ENCODE measurements around the gene NAP1L4. TPM values are rescaled to one million over a fixed set of nuclear protein-coding genes. Genes with fewer than 3 reads are reported as not detected.

The NAP1L4 gene
- total RNA-seq, 1 donor from 2014 or later = 301 TPM

DNA sequence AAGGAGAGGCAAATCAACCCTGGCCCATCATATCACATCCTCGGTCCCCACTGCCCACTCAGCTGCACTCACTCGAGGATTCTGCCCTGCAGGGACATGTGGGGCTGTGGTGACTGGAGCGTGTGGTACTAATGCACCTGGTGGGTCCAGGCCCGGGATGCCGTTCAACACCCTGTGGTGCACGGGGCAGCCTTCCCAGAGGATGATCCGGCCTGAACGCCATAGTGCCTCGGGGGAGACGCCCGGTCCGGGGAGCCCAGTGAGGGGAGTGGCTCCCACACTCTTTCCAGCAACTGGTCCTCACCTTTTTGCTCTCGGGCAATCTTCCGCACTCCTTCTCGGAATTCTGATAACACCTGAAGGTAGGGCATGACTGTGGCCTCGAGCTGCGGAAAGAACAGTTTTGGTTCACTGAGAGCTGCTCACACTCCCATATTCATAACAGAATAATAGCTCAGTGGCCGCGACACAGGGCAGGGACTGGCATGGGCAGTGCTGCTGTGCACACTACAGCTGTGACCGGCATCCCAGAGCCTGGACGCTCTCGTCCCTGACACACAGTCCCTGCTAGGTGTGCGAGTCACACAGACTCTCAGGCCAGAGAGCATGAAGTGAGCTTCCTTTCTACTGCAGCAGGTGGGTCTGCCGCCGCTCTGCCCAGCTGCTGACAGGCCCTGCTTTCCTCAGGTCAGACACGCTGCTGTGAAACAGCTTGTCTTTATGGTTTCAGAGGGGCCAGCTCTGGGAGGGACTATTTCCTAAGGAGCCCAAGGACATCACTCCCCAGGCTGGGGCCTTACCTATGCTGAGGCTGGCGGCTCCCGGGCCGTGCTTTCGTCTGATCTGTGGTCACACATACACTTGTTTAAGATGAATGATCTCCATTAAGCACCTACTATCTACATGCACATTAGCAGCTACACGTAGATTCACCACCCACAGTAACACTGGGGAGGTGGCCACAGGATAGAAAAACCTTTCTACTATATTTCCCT lies 20.1 kb upstream of the NAP1L4 start:
- intact Hi-C loops (cut with micrococcal nuclease) = no loop called here

DNA sequence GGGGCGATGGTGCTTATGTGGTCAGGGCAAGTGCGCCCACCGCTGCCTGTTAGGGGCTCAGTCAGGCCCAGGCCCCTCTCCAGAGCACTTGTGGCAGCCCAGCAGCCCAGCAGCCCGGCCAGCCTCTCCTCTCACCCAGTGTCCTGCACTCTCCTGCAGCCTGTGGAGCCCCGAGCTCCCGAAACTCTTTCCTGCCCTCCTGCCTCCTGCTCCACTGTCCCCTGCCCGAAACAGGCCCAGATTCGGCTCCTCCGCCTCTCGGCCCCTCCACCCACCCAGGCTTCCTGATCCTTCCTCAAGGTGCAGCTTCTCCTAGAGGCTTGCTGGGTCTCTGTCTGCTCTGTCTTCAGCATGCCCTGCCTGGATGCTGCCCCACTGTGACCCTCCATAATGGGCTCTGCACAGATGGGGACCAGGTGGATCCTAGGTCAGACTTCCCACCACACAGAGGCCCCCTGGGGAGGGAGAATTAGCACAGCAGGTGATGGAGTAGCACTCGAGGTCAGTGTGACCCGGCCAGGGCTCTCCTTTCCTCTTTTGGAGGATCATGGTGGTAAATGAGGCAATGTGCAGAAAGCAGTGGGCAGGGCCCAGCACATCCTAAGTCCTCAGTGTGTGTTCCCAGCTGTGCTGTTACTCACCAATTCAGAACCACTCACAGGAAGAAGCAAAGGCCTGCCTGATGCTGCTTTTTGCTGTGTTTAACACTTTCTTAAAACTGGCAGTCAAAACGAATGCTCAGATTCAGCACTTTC lies 18.6 kb upstream of the NAP1L4 start:
- intact Hi-C loops (cut with micrococcal nuclease) = no loop called here

DNA sequence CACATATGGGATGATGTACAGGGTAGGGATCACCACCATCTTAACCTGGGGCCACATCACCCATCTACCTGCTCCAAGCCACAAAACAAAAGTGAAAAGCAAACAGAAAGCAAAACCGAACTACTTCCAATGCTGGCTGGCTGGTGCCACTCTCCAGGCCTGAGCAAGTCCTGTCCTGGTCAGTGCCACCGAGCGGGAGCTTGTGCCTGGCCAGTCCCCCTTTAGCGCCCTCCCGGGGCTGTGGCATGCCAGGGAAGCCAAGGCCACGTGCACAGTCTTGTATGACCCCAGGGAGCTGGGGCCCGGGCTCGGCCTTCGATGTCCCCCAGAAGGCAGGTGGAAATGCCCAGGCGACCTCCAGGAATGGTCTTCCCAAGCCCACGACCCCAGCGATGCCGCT lies 17.9 kb upstream of the NAP1L4 start:
- intact Hi-C loops (cut with micrococcal nuclease) = no loop called here

DNA sequence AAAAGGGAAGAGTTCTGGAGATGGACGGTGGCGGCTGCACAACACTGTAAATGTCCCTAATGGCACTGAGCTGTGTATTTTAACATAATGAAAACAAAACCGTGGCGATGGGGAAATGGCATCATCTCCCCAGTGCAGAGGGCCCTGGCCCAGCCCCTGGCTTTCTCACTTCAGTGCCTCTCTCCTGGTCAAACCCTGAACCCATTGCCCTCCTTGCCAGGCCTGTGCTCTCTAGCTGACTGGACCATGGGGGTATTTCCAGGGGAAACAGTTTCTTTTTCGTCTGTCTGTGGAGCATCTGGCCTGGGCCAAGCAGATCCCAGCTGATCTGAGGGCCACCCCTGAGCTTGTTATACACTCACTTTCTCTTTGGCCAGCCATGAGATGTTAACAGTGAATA lies 17.4 kb upstream of the NAP1L4 start:
- intact Hi-C loops (cut with micrococcal nuclease) = no loop called here

DNA sequence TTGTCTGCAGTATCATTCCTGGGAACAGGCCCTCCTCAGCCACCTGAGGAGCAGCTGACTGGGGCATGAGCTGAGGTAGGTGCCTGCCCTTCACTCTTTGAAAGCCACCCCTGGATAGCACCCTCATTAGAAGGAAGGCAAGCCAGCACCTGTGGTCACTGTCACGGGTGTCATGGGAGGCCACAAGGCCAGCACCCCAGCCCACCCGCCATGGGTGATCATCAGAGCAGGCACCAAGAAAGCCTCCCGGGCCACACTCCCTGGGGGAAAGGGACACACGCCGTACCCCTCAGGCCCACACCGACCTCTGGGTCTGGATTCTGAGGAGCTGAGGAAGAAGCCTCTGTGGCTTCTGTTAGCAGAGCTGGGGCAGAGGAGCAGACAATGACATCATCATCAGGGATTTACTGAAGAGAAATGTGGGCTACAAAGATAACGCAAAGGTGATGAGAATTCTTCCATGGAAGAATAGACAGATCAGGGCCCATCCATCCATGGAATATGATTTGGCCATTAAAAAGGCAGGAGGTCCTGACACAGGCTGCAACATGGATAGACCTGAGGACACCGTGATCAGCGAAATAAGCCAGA lies 16.7 kb upstream of the NAP1L4 start:
- intact Hi-C loops (cut with micrococcal nuclease) = no loop called here

DNA sequence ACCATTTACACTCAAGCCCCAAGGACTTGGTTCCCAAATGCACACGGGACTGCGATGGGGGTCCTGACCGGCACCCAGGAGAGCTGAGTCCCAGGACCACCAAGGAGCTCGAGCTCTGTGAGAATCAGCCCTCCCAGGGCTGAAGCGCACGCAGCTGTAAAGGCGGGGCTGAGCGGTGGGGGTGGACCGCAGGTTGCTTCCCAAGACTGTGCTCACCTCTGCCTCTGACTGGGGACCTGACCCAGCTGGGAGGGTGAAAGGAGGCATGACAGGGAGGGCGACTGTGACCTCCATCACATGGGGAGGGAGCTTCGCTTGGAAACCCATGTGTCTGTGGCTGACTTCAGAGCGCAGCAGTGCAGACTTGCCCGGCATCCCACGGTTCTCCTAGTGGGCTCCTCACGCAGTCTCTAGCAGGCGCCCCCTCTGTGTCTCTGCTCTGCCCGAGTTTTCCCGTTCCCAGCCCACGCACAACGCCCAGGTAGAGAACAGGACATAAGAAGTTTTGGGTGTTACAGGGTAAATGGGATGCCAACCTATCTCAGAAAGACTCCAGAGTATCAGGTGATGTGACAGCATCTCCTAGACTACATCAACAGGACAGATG lies 15.4 kb upstream of the NAP1L4 start:
- intact Hi-C loops (cut with micrococcal nuclease) = no loop called here

DNA sequence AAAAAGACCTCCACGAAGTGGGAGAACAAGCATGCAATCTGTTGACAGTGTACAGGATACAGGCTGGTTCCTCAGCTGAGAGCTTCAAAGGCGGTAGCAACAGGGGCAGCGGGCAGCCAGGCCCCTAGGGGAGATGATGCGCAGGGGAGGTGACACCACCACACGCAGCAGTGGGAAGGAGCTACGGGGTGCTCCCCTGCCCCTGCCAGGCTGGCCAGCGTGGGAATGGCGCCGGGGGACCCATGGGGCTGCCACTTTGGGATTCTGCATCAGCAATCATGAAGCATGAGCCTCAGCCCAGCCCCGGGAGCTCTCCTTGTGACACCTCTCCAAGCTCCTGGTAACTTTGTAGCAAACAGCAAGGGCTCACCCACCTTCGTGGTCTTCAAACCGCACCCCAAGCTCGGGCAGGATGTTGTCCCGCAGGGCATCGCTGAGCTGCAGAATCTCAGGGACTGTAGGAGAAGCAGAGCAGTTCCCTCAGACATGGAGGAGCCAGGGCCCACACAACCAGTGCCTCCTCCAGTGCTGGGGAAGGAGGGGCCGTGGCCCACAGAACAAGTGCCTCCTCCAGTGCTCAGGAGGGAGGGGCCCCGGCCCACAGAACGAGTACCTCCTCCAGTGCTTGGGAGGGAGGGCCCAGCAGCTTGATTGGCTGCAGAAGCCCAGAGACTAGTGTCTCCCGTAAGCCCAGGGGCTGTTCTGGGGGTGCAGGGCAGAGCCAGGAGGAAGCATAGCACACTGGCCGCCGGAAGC lies 14.6 kb upstream of the NAP1L4 start:
- intact Hi-C loops (cut with micrococcal nuclease) = no loop called here

DNA sequence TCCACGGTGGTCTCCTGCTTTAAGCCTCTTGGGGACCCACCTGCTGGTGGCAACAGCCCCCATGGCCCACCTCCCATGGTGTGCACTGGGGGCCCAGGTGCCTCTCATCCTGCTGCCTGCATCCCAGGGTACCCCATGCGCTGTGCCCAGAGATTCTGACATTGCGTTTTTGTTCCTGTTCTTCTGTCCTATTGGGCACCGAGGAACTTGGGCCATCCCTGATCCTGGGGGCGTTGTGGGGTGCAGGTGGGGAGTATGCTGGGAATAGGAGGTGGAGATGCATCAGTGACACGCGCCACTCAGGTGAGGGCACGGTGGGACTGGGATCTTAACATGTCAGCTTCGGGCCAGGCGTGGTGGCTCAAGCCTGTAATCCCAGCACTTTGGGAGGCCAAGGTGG lies 12.4 kb upstream of the NAP1L4 start:
- intact Hi-C loops (cut with micrococcal nuclease) = no loop called here

DNA sequence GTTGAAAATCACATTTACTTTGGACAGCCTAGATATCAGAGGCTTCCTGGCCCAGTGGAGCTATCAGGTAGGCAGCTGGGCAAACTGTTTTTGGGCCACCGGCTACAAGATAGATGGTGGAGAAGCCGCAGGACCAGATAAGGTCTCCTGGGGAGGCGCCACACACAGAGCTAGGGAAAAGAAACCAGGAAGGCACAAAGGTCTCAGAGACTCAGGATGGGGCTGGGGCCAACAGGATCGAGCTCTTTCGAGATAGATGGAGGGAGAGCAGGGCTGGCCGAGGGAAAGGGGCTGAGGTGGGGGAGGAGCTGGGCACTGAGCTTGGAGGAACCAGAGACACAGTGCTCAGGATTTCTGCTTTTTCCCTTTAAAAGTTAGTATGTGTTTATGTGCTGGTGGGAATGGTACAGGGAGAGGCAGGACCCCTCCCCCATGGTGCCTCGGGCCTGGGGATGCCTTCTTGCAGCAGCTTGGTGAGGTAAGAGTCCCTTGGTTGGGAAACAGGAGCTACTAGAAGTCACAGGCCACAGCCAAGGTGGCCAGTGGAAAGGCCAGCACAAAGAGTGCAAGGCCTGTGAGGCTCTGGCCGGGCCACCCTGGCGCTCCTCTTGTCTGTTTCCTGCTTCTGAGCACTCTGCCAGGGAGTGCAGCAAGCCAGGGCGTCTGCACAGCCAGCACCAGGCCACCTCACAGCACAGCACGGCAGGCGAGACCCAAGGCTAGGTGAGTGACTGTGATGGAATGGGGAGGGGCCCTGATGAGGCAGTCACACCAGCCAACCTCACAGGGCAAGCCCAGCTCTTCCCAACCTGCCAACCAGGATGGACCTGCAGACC lies 11.5 kb upstream of the NAP1L4 start:
- intact Hi-C loops (cut with micrococcal nuclease) = no loop called here

DNA sequence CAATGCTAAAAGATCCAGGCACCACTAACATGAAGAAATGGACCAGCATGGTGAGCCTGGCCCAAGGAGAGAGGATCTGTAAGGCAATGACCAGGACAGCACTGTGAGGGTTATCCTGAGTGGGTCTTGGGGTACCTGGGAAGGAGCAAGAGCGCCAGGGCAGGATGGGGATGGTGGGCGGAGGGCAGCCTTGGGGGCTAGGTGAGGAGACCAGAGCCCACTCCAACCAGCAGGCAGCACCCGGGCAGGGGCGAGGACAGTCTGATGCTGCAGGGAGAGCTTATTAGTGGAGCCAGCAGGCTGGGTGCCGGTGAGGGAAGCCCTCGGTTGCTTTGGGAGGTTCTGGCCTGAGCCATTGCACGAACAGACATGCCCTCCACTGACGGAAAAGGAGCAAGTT lies 10.7 kb upstream of the NAP1L4 start:
- intact Hi-C loops (cut with micrococcal nuclease) = no loop called here

DNA sequence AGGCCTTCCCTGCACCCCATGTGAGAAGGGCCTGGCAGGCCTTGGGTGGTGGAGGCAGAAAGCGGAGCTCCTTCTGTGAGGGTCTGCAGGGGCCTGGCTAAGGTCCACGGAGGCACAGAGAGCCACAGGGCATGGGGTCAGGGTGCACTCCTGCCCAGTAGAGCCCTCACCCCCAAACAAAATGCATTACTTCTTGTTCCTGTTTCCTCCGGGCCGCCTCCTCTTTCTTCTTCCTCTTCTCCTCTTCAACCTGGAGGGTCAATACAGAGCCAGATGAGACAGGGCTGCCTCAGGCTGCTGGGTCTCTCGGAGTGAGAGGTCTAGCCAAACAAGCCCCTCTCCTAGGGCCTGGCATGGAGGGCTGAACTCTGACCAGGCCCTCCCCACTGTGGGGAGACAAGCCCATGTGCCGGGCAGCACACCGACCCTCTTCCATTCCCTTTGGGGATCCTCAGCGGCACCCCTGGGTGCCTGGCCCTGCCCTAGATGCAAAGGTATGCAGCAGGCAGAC lies 10.3 kb upstream of the NAP1L4 start:
- intact Hi-C loops (cut with micrococcal nuclease) = no loop called here

DNA sequence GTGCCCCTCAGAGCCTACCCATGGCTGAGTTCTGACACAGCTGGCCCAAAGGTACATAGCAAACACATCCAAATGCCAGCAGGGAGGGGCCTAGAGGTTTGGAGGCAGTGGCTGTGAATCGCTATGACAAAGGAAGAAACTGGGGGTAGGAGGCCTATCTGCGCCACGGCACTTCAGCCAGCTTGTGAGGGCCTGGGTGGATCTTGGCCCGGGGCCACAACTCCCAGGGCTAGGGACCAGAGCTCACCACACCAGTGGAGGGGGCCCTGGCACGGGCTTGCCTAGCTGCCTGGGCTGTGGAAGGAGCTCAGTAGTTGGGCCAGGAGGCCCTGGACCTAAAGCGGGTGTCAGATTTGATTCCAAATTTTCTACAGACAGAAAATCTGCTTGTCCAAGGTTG lies 9.4 kb upstream of the NAP1L4 start:
- intact Hi-C loops (cut with micrococcal nuclease) = no loop called here

DNA sequence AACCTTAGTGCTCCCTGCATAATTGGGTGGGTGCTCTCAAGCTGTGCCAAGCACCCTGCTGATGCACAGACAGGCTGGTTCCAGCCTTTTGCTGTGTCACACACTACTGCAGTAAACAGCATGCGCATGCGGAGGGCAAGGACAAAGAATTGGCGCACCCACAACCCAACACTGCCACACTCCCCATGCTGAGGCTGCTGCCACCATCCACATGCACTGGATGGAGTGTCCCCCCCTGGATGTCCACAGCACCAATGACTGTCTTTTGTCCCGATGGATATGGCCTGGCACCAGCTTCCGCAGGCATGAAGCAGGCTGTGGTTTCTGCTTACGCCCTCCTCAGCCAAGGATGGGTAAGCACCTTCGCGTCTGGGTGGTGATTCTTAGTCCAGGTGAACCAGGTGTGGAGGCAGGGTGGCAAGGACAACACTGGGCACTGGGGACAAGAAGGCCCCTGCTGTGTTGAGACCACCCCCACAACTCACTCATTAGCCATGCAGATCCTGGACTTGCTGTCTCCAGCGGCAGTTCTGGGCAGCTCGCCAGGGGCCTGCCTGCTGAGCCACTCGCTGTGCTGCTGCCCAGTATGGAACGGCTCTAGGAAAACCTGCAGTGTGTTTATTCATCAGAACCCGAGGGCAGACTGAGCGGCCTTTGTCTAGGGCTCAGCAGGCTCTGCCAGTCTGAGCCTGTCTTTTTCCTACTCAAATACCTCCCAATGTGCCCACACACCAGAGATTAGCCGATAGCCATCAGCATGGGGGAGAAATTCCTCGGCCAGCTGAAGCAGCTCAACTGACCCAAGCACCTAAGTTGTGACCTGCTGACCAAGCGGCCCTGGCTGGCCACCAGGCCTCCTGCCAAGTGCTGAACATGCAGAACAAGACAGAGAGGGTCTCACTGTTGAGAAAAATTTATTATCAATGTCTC lies 8.2 kb upstream of the NAP1L4 start:
- intact Hi-C loops (cut with micrococcal nuclease) = no loop called here

DNA sequence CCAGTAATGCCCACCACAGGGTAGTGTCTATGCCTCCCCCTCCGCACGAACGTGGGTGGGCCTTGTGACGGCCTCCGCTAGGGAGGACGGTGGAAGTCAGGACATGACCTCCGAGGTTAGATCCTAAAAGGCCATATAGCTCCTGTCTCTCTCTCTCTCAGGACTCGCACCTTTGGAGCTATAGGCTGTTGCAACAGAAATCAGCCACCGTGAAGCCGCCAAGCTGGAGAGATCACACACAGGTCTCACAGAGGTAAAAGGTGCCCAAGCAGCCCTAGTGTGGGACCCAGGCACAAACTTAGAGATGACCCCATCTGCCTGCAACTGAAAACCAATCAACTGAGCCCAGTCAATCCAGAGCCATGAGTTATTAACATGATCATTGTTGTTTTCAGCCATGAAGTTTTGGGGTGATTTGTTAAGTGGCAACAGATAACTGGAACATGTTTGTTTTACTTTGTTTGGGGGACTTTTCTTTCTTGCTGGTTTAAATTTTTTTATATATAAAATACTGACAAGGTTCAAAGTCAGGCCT lies 7.4 kb upstream of the NAP1L4 start:
- intact Hi-C loops (cut with micrococcal nuclease) = no loop called here

DNA sequence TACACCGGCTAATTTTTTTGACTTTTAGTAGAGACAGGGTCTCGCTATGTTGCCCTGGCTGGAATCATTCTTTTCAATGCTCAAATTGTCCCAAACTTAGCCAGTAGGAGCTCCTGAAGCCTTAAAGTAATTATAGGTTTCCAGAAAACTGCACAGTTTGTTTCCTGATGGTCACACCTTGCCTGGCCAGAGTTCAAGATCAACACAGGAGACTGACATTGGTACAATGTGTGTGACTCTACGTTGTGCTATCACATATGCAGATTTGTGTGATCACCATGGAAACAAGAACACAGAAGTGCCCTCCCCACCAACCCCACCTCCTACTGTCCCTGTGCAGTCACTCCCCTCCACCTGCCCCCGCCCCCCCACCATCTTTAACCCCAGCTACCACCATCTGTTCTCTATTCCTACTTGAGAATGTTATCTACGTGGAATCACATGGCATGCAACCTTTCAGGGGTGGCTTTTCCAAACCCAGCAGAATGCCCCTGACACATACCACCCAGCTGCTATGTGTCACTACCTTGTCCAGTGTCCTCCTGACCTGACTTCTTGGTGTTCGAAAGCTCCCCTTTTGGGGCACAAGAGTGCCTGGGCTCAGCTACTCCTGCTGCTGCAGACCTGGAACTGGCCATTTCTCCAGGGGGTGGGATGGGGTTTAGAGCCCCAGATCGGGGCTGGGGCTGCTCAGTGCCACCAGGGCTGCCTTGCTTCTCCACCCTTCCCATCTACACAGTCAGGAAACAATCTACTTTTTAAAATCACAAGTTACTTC lies 6.1 kb upstream of the NAP1L4 start:
- intact Hi-C loops (cut with micrococcal nuclease) = no loop called here

DNA sequence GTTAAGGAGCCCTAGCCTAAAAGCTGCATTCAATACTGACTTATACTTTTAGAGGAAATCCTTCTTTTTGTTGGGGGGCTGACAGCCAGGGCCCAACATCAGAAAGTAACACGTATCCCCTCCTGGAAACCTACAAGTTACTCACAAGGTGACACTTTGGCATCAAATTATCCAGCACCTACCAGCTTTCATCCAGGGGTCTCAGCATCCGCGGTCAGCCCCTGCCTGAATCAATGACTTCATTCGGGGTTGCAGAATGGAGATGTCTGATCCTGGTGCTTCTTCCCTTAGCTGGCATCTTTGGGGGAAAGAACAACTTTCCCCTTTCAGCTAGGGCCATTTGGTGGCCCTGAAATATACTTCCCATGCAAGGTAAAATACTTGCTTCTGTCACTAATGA lies 5.3 kb upstream of the NAP1L4 start:
- intact Hi-C loops (cut with micrococcal nuclease) = no loop called here

DNA sequence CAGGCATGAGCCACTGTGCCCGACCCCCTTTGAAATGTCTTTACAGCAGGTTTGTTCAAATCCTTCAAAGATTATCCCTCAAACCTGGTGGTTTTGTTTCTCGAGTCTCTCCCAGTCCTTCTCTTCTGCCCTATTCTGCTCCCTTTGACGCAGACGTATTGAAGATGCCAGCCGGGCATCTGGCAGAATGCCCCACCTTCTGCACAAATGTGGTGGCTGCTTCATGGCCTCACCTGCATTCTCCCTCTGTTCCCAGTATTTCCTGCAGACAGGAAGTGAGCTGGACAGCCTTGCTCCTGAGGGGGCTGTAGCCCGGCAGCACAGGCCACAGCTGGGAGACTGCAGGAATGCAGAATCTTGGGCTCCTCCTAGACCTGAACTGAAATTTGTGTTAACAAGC lies 4.8 kb upstream of the NAP1L4 start:
- intact Hi-C loops (cut with micrococcal nuclease) = no loop called here

All from T-helper 1 cell treated with Interleukin-12 subunit alpha and Interleukin-12 subunit beta and Interleukin-4 antibody, amounts not matched to agents 30 ng/mL and 1 ng/mL, for 36 hours (primary cell).